Activated CD8-positive, alpha-beta memory T cell treated with anti-CD3 and anti-CD28 coated beads, Interleukin-2, amount 50 U/mL, for 24 hours (primary cell): ENCODE results near the gene AIRE.

Source experiments
- DNase-seq: peaks from one replicate; pipeline ENCODE4 v3.0.0-alpha.2; 2020; ENCODE audit errors: extremely low read depth

Gene AIRE

DNA sequence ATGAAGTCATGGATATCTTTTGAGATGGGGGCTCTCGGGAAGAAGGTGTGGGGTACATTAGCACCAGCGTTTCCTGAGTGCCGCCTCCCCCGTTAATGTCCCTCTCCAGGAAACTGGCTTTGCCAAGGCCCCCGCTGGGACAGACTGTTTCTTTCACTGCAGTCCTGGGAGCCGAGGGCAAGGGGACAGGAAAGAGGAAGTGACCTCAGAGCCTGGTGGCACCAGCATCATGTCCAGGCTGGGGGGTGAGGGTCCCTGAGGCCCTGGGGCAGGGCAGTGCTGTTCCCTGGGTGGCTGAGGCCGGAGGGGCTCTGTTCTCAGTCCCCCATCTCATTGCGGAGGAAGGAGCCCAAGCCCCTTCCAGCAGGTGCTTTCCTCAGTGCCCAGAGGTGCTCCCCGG is 20.0 kb downstream of the AIRE start:
- DNase-seq, result no peak

DNA sequence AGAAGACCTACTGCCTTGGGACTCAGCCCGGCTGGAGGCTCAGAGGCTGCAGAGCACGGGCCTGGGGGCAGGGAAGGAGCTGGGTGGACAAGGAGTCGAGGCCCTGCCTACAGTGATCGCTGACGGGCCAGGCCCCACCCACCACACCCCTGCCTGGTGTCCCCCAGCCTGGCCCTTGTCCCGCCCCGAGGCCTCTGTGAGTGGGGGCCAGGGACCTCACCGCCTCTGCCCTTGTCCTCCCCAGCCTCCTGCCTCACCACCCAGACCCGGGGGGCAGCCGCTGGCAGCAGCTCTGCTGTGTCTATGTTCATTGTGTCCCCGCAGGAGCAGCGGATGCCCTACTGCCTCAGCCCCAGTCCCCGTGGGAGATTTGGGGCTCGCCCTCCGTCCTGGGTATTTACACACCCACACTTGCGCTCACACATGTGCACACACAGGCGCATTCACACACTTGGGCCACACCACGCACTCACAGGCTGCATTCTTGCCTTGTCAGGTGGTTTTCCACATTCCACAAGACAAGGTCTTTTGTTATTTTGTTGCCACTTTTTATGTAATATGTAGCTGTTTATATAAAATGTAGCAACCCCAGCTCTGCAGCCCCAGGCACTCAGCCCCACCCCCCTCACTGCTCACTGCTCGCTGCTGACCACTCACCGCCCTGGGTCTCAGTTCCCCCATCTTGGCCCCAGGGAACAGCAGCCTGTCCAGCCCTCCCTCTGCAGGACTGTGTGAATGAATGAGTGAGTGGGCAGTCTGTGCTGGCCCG is 21.4 kb downstream of the AIRE start:
- DNase-seq, result no peak

DNA sequence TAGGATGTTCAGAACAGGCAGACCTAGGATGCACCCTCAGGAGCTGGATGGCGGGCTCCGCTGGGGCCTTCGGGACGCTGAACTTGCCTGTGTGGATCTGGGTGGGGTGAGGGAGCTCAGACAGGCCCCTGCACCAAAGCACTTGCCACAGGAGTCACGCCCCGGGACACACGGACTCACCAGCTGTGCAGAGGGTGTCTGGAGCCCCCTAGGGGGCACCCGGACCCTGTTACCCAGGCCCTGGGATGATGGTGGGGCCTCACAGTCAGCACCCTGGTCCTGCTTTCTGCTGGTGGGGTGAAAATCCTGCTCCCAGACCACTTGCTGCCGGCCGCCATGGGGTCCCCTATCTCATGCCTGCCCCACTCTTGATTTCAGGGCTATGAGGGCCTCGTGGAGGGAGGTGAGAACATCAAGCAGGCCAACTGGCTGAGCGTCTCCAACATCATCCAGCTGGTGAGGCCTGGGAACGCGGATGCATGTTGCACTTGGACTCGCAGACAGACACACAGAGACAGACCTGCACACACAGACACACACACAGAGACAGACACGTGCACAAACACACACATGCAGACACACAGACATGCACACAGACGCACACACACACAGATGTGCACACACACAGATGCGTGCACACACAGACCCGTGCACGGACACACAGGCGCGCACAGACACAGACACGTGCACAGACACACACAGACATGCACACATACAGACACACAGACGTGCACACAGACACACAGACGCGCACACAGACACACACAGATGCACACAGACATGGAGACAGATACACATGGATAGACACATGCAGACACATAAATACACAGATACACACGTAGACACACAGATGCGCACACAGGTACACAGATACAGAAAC is 25.2 kb downstream of the AIRE start:
- no peak for DNase-seq

DNA sequence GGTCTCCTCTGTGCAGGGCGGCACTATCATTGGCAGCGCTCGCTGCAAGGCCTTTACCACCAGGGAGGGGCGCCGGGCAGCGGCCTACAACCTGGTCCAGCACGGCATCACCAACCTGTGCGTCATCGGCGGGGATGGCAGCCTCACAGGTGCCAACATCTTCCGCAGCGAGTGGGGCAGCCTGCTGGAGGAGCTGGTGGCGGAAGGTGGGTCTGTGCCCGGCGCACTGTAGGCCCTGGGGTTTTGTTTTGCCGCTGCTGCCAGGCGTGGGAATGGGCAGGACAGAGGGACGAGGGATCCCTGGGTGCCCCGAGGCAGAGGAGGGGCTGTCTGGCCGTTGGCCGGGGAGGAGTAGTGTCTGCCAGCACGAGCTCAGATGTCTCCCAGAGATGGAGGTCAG is 26.4 kb downstream of the AIRE start:
- no peak for DNase-seq

DNA sequence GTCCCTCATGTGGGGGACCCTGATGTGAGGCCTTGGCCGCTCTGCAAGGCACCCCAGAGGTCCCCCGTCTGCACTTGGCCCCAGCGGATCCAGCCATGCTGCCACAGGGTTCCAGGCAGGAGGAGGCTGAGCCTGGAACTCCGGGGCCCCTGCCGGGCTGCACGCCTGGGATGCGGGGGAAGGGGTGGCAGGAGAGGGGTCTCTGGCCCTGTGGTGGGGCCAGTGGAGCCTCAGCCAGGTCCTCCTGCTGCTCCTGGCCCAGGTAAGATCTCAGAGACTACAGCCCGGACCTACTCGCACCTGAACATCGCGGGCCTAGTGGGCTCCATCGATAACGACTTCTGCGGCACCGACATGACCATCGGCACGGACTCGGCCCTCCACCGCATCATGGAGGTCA is 27.0 kb downstream of the AIRE start:
- no peak for DNase-seq

DNA sequence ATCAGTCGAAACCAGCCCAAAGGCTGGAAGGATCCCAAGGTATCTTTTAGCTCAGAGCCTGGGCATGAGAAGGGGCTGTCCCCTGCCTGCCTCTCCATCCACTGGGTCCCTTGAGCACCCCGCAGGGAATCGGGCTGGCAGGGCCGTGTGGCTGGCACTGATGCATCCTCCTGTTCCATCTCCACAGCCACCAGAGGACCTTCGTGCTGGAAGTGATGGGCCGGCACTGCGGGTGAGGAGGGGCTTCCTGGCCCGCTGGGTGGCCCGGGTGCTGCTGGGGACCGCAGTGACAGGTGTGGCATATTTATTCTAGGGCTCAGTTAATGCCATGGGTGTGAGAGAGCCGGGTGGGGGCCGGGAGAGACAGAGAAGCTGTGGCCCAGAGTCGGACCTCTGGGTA is 27.8 kb downstream of the AIRE start:
- no peak for DNase-seq

DNA sequence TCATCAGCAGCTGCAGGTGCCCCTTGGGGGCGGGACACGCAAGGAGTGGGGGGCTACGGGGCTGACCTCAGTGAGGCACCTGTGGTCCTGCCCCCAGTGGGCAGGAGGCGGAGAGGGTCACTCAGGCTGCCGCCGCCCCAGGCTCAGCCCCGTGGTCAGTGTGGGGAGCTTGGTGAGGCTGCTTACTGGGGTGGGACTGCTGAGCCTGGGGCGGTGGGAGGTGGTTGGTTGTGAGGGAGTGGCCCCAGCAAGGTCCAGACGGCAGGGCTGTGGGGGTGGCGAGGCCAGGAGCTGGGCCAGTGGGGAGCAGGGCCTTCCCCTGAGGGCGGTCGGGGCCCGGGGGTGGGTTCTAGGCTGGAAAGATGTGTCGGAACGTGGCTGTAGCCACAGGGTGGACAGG is 28.5 kb downstream of the AIRE start:
- DNase-seq, result no peak

DNA sequence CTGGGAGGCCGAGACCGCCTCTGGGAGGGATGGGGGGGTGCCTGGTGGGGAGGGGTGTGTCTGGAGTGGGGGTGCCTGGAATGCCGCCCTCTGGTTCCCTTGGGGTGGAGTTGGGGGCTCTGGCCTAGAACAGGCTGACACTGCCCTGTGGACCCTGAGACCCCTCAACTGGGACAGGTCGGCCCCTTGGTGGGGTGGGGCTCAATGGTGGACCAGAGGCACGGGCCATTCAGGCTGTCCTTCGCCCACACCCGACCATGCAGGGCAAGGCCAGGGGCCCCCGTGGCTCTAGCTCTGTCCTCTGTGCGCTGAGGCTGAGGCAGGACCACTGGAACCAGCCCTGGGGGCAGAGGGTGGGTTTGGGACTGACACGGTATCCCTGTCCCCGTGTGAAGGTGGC is 28.9 kb downstream of the AIRE start:
- no peak for DNase-seq

DNA sequence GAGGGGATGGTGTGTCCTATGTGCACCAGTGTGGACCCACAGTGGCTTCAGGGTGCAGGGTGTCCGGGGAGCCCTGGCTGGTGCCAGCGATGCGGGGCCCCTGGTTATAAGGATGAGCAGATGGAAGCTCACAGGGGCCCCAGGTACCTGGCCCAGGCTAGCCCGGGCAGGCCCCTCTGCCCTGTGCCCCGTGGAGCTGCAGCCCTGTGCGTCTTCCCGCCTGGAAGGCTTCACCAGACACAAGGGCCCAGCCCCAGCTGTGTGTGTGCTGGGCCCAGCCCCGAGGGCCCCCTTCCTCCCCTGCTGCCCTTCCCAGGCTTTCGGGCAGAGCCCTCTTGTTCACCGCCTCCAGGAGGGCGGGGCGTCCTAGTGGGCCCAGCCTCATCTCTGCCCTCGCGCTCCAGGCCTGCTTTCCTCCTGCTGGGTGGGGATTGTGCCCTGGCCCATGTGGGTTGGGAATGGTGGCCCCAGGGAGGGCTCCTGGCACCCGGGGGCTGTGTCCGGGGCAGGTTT is 30.1 kb downstream of the AIRE start:
- DNase-seq, result no peak

DNA sequence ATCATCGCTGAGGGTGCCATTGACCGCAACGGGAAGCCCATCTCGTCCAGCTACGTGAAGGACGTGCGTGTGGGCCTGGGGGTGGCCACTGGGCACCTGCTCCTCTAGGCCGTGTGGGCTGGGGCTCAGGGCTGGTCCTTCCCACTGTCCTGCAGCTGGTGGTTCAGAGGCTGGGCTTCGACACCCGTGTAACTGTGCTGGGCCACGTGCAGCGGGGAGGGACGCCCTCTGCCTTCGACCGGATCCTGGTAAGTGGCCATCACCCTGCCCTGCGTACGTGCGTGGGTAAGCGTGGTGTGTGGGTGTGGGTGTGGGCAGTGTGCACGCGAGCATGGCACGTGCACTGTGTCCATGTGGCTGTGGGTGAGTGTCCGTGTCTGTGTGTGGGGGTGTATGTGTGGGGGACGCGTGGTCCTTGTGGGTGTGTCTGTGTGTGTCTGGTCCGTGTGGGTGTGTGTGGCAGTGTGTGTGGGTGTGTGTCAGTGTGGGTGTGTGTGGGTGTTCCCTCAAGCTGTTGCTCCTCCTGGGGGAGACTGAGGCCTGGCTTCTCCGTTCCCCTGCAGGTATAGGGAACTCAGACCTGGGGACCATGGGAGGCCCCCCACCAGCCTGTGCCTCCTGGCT is 30.7 kb downstream of the AIRE start:
- DNase-seq, result no peak

DNA sequence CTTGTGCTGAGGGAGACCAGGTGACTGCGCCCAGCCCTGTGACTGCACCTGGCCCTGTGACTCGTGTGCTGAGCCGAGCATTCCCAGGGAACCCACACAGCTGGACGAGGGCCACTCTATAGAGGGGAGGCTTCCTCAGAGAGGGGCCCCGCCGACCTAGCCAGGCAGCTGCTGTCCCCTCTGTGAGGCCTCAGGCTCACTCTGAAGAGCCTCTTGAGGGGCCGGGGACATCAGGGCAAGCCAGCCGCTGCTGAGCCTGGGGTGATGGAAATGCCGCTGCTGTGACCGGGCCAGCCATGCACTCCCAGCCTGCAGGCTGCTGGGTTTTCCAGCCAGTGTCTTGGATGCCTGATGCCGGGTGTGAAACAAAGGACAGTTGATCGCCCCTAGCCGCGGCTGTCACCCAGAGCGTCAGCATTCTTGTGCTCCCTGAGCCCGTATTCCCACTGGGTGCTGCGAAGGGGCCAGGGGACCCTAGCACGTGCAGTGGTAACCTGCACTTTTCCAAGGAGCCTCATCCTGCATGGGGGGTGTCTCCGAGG is 31.6 kb downstream of the AIRE start:
- no peak for DNase-seq

DNA sequence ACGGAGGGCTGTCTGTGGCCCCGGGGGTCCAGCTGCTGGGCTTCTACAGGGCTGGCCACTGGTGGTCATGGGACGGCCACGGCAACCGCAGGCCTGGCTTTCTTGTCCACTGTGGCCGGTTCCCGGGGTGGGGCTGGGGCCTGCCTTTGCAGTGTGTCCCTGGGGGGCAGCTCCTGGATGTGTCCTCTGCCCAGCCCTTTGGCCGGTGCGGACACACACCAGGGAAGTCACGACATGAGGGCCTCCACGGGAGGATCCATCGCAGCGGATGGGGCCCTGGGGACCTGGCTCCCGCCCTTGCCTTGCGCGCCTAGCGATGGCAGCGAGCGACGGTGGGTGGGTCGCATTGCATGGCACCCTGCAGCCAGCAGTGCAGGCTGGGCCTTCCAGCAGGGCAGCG is 32.2 kb downstream of the AIRE start:
- no peak for DNase-seq

DNA sequence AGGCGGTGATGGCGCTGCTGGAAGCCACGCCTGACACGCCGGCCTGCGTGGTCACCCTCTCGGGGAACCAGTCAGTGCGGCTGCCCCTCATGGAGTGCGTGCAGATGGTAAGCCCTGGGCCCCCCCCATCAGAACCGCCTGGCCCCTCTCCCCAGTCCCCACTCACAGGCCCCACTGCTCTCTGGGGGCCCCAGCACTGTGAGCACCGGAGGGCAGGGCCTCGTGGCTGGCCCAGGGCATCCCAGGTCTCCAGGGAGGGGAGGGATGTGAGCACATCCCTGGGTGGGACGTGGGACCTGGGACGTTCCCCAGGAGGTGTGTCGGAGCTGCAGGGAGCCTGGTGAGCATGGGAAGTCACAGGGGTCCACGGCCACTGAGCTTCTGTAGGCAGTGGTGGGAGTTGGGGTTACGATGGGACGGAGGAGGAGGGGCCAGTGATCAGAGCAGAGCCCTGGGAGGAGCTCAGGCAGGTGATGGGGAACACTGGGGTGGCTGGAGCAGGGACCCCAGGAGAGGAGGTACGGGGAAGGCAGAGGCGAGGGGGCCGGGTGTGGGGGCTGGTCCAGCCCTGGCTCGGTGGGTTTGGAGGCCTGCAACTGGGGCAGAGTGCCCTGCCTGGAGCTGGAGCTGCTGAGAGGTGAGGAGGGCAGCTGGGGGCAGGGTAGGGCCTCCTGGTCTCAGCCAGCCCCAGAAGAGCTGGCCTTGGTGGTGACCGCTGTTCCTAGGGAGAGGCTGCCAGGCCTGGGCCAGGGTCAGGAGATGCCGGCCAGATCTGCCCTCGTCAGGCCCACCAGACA is 33.0 kb downstream of the AIRE start:
- DNase-seq, result no peak

DNA sequence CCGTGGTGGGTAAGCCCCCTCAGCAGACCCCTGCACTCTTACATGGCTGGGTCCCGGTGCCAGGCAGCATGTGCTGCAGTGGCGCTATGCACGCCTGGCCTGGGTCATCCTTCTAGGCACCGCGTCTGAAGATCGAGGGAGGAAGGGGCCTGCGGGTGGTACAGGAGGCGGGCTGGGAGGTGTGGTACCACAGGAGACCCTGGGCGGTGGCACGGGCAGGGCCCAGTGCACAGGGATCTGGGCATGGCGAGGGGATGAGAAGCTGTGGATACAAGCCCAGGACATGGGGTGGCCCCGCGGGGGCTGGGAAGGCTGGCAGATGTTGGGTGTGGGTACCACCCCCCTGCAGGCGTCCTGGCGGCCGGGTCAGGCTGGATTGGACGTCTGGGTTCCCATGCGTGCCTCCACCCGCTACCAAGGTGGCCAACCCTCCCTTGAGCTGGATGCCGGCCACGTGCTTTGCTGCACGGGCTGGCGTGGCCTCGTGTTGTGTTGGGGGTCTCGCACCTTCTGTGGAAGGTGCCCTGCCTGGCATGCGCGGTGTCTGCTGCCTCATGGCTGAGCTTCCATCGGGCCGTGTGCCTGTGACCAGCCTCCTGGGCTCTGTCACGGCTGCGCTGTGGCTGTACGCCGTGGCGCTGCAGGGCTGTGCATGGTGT is 33.9 kb downstream of the AIRE start:
- DNase-seq, result no peak

DNA sequence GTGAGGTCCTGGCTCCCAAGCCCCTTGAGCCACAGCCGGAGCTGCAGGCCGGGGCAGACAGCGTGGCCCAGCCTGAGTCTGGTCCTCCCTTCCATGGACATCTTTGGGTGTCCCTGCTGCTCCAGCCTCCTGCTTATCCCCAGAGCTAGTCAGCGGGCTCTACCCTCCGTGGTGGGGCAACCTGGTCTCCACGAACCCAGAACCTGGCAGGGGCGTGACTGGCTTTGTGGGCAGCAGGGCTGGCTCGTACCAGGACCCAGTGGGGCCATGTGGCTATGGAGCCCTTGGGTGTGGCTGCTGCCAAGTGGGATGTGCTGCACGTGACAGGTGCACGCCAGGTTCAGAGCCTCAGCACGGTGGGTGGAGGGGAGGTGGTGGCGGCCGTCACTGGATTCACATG is 35.2 kb downstream of the AIRE start:
- DNase-seq, result no peak

DNA sequence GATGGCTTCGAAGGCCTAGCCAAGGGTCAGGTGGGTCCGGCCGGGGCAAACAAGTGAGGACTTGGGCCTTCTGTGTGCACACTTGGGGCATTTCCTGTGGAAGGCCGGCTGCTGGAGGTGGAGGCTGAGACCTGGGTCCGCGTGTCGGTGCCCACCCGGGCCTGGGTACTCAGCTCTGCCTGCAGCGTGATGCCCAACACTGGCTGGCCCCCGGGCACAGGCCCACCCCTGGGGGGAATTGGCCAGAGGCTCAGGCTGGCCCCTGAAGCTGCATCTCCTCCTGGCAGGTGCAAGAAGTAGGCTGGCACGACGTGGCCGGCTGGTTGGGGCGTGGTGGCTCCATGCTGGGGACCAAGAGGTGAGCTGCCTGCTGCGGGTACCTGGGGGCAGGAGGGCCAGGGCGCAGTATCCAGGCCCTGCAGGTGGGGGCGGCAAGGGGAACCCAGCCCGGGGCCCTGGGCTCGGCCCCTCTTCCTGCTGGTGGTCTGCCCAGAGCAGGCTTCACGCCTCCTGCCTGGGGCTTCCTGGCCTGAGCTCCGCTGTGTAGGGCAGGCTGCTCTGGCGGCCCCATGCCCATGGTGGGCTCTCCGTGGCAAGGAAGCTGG is 36.3 kb downstream of the AIRE start:
- DNase-seq, result no peak

DNA sequence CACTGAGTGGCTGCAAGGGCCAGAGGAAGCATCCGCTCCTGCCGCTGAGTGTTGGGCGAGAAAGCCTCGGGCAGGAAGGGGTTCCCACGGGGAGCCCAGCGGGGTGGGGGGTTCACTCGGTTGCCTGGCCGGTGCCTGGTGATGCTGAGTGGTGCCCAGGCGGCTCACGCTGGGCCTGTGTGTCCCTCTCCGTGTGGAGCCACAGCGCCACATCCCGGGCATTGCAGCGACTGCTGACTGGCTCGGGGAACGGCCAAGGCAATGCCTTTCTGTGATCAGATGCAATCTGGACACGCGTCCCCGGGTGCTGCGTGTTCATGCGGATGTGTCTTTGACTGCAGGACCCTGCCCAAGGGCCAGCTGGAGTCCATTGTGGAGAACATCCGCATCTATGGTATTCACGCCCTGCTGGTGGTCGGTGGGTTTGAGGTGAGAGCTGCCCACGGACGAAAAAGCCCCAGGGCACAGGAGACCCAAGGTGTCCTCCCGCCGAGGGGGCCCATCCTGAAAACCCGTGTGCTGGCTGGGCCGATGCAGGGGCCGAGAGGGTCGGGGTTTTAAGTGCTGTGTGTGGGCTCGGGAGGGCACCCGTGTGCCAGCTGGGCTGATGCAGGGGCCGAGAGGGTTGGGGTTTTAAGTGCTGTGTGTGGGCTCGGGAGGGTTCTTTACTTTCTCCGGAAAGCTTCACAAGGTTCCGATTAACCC is 37.1 kb downstream of the AIRE start:
- no peak for DNase-seq

DNA sequence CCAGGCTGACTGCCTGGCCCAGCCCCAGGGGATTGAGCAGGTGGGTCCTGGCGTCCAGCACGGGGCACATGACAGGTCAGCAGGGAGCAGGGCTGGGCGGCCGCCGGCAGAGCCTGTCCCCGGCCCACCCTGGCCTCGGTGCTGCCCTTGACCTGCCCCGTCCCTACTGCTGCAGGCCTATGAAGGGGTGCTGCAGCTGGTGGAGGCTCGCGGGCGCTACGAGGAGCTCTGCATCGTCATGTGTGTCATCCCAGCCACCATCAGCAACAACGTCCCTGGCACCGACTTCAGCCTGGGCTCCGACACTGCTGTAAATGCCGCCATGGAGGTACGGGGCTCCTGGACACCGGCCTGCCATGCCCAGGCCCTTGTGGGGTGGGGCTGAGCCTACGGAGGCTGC is 37.9 kb downstream of the AIRE start:
- no peak for DNase-seq

DNA sequence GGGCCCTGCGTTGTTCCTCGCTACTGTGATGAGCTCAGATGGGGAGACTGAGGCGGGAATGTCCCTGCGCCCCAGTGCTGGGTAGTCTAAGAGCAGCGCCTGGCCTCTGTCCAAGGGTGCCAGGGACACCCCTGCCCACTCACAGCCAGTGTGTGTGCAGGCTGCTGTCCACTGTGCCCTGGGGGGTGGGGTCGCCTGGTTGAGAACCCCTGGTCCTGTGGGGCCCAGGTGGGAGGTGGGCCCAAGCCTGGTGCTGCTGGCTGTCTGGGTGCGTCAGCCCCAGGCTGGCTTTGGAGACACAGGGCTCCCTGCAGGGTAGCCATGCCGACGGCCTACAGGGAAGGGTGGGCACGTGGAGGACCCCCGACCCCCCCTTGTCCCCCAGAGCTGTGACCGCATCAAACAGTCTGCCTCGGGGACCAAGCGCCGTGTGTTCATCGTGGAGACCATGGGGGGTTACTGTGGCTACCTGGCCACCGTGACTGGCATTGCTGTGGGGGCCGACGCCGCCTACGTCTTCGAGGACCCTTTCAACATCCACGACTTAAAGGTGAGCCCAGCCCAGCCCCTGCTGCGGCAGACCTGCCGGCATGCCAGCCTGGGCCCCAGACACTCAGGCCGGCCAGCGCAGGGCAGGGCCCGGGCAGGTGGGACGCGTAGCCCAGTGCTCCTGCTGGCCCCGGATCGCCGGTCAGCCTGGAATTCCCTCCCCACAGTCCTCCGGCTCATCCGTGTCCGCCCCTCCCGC is 38.6 kb downstream of the AIRE start:
- no peak for DNase-seq

DNA sequence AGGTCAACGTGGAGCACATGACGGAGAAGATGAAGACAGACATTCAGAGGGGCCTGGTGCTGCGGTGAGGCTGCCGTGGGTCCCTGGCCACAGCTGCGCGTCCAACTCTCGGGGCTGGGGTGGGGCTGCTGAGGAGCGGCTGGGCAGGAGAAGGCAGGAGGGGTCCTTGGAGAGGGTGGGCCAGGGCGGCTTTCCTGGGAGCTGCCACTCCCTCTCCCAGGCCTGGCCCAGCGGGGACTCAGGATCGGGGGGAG is 39.1 kb downstream of the AIRE start:
- DNase-seq, result no peak
